Cardiac septum (tissue), 1 donor: ENCODE results near the gene SLC29A4. TPM values are rescaled to one million over a fixed set of nuclear protein-coding genes. Genes with fewer than 3 reads are reported as not detected.

Source experiments
- DNase-seq: peaks from one replicate; pipeline ENCODE4 v3.0.0-alpha.2; 2020; ENCODE audit warnings: low spot score
- intact Hi-C: fragments of 100-400 bp; cut with DNase I; formaldehyde crosslinking; loops from one replicate; pipeline ENCODE4 v1.14.0; 2022
- total RNA-seq: library from RNA; stranded (reverse); fragmentation: NEBNext Ultra II Directional; extraction: Animal tissue kit (Norgen Biotek cat#: 25700); gene quantifications from one replicate; pipeline ENCODE4 v1.2.1, GENCODE V29; 2021
- donor health status: DM: no; HTN: no; CAD: no.

The SLC29A4 gene
- total RNA-seq, 1 donor from 2014 or later = 2.7 TPM

DNA sequence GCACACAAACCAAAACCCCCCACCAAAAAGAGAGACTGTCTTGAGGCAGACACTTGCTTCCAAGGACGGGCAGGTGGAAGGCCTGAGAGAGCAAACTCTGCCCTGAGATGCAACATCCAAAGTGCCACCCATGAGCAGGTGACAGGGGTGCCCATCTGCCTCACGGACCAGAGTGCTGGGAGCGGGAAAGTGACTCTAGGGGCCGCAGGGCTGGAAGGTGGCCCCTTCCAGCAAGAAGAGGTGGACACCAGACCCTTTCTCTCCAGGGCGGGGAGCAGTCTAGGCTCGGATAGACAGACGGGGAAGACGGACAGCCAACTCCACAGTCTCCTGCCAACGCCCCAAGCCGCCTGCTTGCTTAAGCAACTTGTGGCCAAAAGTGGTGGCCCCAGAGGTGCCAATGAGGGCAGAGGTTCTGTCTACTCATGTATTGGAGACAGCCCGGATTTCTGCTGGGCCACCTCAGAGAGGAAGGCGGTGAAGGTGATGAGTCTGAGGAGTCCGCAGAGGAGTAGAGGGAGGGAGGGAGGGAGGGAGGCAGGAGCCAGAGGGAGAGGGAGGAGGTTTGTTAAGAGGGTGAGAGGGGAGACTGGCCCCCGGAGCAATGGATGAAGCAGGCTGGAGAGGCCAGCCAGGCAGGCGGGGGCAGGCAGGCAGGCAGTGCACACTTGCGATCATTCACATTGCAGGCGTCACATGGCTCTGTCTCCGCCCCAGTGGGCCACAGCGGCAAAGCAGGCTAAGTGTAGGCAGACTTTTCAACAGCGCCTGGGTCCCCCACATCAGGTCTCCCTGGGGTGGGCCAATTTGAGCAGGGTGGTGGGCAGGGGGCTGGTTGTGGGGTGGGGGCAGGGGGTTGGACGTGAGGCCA is 65.6 kb downstream of the SLC29A4 start:
- DNase-seq = no peak
- intact Hi-C loops = no loop called here

DNA sequence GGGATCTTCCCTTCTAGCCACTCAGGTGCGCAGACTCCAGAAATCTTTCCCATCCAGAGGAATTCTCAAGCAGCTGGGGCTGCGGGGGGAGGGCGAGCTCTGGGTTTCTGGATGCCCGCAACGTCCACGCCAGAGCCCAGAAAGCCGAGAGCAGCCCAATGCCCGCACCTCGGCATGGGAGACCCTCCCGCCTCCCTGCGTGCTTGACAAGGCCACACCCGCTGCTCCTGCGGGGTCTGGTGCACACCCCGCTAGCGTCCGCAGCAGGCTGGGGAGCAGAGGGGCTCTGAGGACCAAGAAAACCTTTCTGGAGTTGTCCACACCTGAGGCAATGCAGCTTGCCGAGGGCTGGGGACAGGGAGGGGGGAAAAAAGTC is 66.2 kb downstream of the SLC29A4 start:
- DNase-seq = no peak
- intact Hi-C loops = no loop called here

DNA sequence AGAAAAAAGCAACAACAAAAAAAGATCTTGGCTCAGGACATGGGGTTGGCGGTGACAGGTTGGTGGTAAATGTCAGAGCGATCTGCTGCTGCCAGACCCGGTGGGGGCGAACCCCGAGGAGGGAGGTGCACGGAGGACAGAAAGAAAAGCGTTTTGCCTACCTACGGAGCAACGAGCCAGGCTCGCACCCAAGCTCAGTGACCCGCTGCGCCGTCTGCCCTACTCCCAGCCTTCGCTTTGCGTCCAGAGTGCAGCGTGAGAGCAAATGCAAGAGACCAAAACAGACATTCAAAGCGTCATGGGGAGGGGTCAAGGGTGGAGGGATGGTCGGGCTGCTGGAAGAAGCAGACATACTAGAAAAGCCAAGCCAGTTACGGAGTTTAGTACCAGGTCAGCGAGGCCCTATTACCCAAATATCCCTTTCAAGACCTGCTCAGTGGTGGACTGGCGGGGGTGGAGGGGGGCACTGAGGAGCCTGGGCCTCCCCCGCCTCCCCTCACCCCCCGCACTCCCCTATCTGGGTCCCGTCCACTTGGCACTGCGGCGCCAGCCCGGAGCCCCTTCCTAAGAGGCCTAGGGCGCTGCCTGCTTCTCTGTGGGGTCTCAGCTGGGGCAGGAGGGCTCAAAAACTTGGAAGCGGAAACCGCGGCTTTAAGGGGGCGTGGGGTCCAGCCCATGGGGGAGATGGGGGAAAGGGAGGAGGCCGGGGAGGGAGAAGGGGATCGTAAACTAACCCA is 66.9 kb downstream of the SLC29A4 start:
- intact Hi-C loops = no loop called here
- no peak for DNase-seq

DNA sequence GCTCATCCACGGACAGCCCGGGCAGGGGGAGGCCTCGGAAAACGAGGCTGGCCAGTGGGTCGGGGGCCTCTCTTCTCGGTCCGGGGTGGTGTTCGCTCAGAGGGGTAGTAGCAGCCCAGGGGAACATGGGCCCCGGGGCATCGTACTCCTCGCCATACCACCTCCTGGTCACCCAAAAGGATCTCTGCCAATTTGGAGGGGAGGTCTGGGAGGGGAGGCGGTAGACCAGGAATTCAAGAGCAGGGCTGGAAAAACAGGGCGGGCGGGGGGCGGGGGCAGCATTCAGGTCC is 67.4 kb downstream of the SLC29A4 start:
- intact Hi-C loops = no loop called here
- DNase-seq = no peak

DNA sequence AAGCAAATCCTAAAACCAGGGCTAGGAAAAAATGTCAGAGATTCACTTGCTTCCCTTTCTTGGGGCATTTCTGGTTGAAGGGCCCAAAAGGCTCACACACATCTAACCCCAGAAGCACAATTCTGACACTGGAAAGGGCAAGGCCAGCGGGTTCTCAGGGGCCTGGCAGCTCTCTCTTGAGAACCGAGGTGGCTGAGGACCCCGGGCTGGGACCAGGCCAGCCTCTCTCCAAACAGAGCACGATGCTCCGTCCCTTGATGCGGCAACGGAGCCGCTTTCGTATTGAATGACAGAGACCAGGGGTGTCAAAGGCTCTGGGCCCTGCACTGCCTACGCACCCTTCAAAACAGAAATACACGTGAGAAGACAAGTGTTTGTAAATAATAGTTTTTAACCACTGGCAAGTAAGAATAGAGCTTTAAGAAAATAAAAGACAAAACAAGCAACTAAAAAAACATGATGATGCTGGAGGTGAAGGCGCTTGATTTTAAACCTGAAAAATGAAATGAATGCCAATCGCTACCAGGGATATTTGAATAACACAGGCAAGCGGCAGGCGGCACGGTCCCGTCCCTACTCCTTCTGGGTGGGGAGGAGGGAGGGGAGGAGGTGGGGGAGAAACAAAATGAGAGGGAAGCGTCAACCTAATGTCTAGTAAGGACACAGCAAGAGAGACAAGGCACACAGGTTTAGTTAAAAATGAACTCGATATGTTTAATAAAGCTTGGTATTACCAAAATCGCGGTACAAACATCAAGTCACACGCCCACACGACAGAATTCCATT is 68.0 kb downstream of the SLC29A4 start:
- intact Hi-C loops = no loop called here
- no peak for DNase-seq

DNA sequence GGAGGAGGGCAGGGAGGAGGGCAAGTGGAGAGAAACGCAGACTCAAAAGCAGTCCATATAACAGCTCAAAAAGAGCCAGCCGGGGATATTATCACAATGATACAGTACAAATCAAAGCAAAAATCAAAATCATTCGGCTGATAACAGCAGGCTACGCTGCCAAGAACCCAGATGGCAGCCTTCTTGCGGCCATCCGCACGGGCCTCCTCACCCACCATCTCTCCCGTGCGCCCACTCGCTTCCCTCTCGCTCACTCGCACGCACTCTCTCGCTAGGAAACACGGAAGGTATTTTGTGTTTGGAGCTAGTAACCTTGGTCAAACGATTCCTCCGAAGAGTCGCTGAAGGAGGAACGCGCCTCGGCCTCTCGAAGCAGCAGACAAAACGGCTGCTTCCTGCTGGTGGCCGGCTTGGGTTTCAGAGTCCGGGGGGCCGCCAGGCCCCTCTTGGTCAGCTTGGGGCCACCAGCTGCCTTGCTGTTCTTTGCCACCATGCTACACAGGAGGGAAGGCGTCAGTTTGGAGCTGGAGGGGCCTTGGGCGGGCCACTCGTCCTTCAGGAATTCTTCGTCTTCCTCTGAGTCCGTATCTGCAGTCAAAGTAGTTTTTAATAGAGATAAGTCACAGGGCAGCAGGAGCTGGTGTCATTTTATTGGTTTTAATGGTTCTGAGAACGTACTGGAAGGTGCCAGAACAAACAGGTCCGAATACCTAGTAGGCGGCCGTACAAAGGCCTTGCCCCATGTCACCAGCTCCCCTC is 68.9 kb downstream of the SLC29A4 start:
- no peak for DNase-seq
- intact Hi-C loops = no loop called here

DNA sequence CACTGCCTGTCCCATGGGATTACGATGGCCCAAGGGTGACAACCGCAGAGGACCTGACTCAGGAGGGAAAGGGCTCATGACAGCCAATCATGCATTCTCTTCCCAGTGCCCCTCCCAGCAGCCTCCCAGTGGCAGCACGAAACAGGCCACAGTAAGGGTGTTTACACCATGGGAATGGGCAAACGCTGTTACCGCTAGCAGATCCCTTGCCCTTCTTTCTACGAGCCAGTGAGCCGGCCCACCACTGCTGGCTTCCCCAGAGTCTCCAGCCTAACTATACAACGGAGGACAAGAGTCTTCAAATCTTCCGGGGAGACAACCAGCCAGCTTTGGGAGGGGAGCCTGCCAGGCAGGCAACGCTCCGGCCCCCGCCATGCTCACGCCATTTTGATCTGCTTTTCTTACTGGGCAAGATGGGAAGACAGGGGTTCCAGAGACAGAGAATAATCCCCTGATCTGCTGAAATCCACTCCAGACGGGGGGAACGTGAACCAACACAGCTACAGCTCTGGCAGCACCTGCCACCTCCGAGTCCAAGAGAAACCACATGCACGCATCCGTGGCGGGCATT is 69.8 kb downstream of the SLC29A4 start:
- intact Hi-C loops = no loop called here
- DNase-seq = no peak

DNA sequence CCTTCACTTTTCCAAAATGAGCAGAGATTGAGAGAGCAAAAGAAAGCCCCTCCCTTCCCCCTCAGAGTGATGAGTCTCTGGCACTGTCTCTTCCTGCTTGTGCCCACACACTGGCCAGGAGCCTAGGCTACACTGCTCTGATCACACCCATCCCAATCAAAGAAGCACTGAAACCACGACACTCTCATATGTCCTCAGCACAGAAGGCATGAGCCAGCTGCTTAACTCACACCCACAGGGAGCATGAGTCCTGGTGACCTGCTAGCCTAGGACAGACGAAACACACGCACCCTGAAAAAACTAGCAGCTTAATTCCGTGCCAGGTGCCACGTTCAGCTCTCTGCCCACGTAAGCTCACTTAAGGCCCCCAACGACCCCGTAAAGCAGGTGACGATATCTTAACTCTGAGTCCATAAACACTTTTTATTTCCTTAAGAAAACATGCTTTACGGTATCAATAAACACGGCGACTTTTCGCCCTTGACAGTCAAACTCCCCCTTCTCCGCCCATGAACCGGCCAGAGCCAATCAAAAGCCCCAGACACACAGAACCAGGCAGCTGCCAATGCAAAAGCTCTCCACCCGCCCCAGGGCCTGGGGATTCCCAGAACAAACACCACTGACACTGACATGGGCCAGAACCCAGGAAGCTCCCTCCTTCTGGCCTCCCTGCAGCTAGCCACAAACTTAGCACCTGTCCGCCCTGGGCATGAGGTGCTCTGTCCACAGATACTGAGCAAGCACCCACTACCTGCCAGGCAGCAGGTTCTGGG is 71.9 kb downstream of the SLC29A4 start:
- intact Hi-C loops = no loop called here

More for the DNA sequence above, 71.9 kb downstream of the SLC29A4 start:
- DNase-seq = peak; percentile 85

Other genes starting within 250 kb of the SLC29A4 start
- 9.6 TPM for gene RBAK, start 237.1 kb upstream of the SLC29A4 start, total RNA-seq
- gene WIPI2, start 92.7 kb upstream of the SLC29A4 start, total RNA-seq = 45.3 TPM
- gene TNRC18, start 140.9 kb downstream of the SLC29A4 start, total RNA-seq = 40.5 TPM
- gene FBXL18, start 230.9 kb downstream of the SLC29A4 start, total RNA-seq = 5.0 TPM
- gene ACTB, start 247.7 kb downstream of the SLC29A4 start, total RNA-seq = 926 TPM